GM13976 (cell line): ENCODE results near the gene NLRP8.
"Not testable (repeated sequence)": the region's sequence is repeated elsewhere in the genome, so short reads cannot be mapped to it uniquely, and the experiment has no call there.

ENCODE experiments used
- DNase-seq: peaks from one replicate; pipeline ENCODE4 v3.0.0; 2012; ENCODE audit warnings: low spot score
- CTCF ChIP-seq: IDR thresholded peaks from 2 replicates; pipeline ENCODE4 v1.5.1; 2012; ENCODE audit warnings: borderline replicate concordance, mild to moderate bottlenecking; ENCODE audit not compliant: insufficient read depth; ENCODE audit errors: extremely low read depth, missing control alignments, control extremely low read depth
- in situ Hi-C: fragments of 300-500 bp; cut with MboI; formaldehyde crosslinking; loops from one replicate; pipeline ENCODE4 v1.12.0; 2022; ENCODE audit warnings: low sequenced_read_pairs, mixed read lengths, inconsistent platforms; ENCODE audit not compliant: unreplicated experiment

NLRP8 gene

GRCh38 chr19:55909801-55910200, 37.8 kb upstream of the NLRP8 start:
- DNase-seq: no peak
- in situ Hi-C loops: no loop called here
- TF ChIP-seq CTCF: no peak

GRCh38 chr19:55912916-55913315, 34.7 kb upstream of the NLRP8 start:
- in situ Hi-C loops: no loop called here
- no peak for TF ChIP-seq CTCF
- no peak for DNase-seq

- in situ Hi-C loops: no loop called here
- DNase-seq: no peak
- TF ChIP-seq CTCF: no peak
These were observed 33.9 kb upstream of the NLRP8 start for GRCh38 chr19:55913643-55914268.

- in situ Hi-C loops: no loop called here
- TF ChIP-seq CTCF: no peak
- no peak for DNase-seq
These were observed 24.1 kb upstream of the NLRP8 start for GRCh38 chr19:55923556-55923955.

- in situ Hi-C loops: no loop called here
- no peak for DNase-seq
- no peak for TF ChIP-seq CTCF
These were observed 19.6 kb upstream of the NLRP8 start for GRCh38 chr19:55927991-55928390.

- in situ Hi-C loops, DNase-seq: not testable (repeated sequence)
These were observed 18.4 kb upstream of the NLRP8 start for GRCh38 chr19:55929258-55929657.

- in situ Hi-C loops: no loop called here
These were observed 16.6 kb upstream of the NLRP8 start for GRCh38 chr19:55930996-55931515.

More at GRCh38 chr19:55930996-55931515, 16.6 kb upstream of the NLRP8 start:
- no peak for TF ChIP-seq CTCF
- no peak for DNase-seq
